HEK293 (cell line): Measurements from ENCODE around the gene RABEP2.
A peak's percentile ranks its signal among the peaks of the same experiment; 100 is the strongest.

ENCODE experiments used
- CTCF ChIP-seq: fragments of 450-650 bp; formaldehyde crosslinking; IDR thresholded peaks from 2 replicates; pipeline ENCODE4 v1.5.1; 2016; ENCODE audit warnings: missing biosample characterization, missing genetic modification characterization
- GLI2 ChIP-seq: fragments of 450-650 bp; formaldehyde crosslinking; IDR thresholded peaks from 2 replicates; pipeline ENCODE4; 2017; ENCODE audit warnings: missing biosample characterization, missing genetic modification characterization, low read depth, borderline replicate concordance
- WT1 ChIP-seq: fragments of 450-650 bp; formaldehyde crosslinking; IDR thresholded peaks from 2 replicates; pipeline ENCODE4 v1.5.1; 2016; ENCODE audit warnings: missing biosample characterization, missing genetic modification characterization
- ZBTB26 ChIP-seq: fragments of 450-650 bp; formaldehyde crosslinking; optimal IDR thresholded peaks from 2 replicates; pipeline ENCODE3; 2016; ENCODE audit warnings: missing biosample characterization, mild to moderate bottlenecking, missing genetic modification characterization
- ZNF10 ChIP-seq: fragments of 450-650 bp; formaldehyde crosslinking; IDR thresholded peaks from 2 replicates; pipeline ENCODE4 v1.5.1; 2017; ENCODE audit warnings: missing biosample characterization, missing genetic modification characterization
- ZNF175 ChIP-seq: fragments of 450-650 bp; formaldehyde crosslinking; IDR thresholded peaks from 2 replicates; pipeline ENCODE4 v1.5.1; 2016; ENCODE audit warnings: missing biosample characterization, missing genetic modification characterization
- ZNF18 ChIP-seq: fragments of 450-650 bp; formaldehyde crosslinking; IDR thresholded peaks from 2 replicates; pipeline ENCODE4 v1.5.1; 2016; ENCODE audit warnings: missing biosample characterization, missing genetic modification characterization
- ZNF274 ChIP-seq, 2 experiments: fragments of 200-500 bp in 1 of 2; fragments of 450-650 bp in 1 of 2; sonication (Bioruptor generic) in 1 of 2; formaldehyde crosslinking in 1 of 2; IDR thresholded peaks; 2 replicates each; pipeline versions ENCODE4 v1.5.1 to v1.6.1; 2014 to 2016; ENCODE audit warnings: borderline replicate concordance in 1 of 2, inconsistent platforms in 1 of 2, low read length in 1 of 2, missing biosample characterization in 1 of 2, missing genetic modification characterization in 1 of 2
- ZNF292 ChIP-seq: fragments of 450-650 bp; formaldehyde crosslinking; IDR thresholded peaks from 2 replicates; pipeline ENCODE4 v1.5.1; 2016; ENCODE audit warnings: low read depth, missing biosample characterization, missing genetic modification characterization, borderline replicate concordance
- ZNF37A ChIP-seq: fragments of 450-650 bp; IDR thresholded peaks from 2 replicates; pipeline ENCODE4 v1.5.1; 2018; ENCODE audit warnings: missing biosample characterization, missing genetic modification characterization
- ZNF48 ChIP-seq: fragments of 450-650 bp; formaldehyde crosslinking; IDR thresholded peaks from 2 replicates; pipeline ENCODE4 v1.5.1; 2016; ENCODE audit warnings: missing biosample characterization, missing genetic modification characterization
- ZNF530 ChIP-seq: fragments of 450-650 bp; formaldehyde crosslinking; IDR thresholded peaks from 2 replicates; pipeline ENCODE4 v1.5.1; 2016; ENCODE audit warnings: low read depth, missing biosample characterization, missing genetic modification characterization
- ZNF571 ChIP-seq: fragments of 450-650 bp; formaldehyde crosslinking; IDR thresholded peaks from 2 replicates; pipeline ENCODE4 v1.5.0; 2017; ENCODE audit warnings: missing biosample characterization, missing genetic modification characterization
- ZNF777 ChIP-seq: fragments of 450-650 bp; formaldehyde crosslinking; IDR thresholded peaks from 2 replicates; pipeline ENCODE4 v1.5.1; 2017; ENCODE audit warnings: missing biosample characterization, missing genetic modification characterization, borderline replicate concordance

- TF ChIP-seq ZNF777 = 0 out of 2 replicates have a peak, but pooled peaks have one; percentile 38
- TF ChIP-seq CTCF = peak; percentile 6; the same call in 1 of the 2 replicates
- TF ChIP-seq ZNF175 = no peak
- peak; percentile 22; the same call in 1 of the 2 replicates for TF ChIP-seq ZNF18 (tag by site-specific recombination)
- no peak for TF ChIP-seq ZNF571 (tag by site-specific recombination)
- peak; percentile 77 for TF ChIP-seq WT1 (tag by site-specific recombination)
- TF ChIP-seq ZBTB26 = peak; percentile 80
- no peak for TF ChIP-seq ZNF10 (tag by site-specific recombination)
- no peak for TF ChIP-seq ZNF274 (IDR thresholded peaks at IDR 0.05; ENCODE audit: low read length)
- no peak for TF ChIP-seq ZNF274 (tag by site-specific recombination; IDR thresholded peaks at IDR 0.05; ENCODE audit: borderline replicate concordance)
- no peak for TF ChIP-seq ZNF292 (tag by site-specific recombination)
- no peak for TF ChIP-seq ZNF530 (tag by site-specific recombination)
- TF ChIP-seq ZNF48 (tag by site-specific recombination) = no peak
- no peak for TF ChIP-seq GLI2 (tag by site-specific recombination)
- no peak for TF ChIP-seq ZNF37A
These were observed 45.0 kb downstream of the RABEP2 start for GRCh38 chr16:28879841-28880588.
